ENCODE results near the gene ZNF48. TPM values are rescaled to one million over a fixed set of nuclear protein-coding genes. Genes with fewer than 3 reads are reported as not detected.

Gene ZNF48
- 11.8 and 19.3 TPM in 2 replicates for total RNA-seq

GRCh38 chr16:30395155-30395991 is at the start of gene ZNF48:
Gene ZNF48, plus strand, starts transcription at chr16:30395420. Its CDS starts 375 bp downstream, at chr16:30395795.

GRCh38 chr16:30355144-30355953 is 39.9 kb upstream of the ZNF48 start, which contains the start of gene CD2BP2:
Gene CD2BP2, minus strand, starts transcription at chr16:30355308. Its CDS starts 627 bp downstream, at chr16:30354681.

GRCh38 chr16:30370456-30371247 is 24.6 kb upstream of the ZNF48 start, which contains the start of gene TBC1D10B:
Gene TBC1D10B, minus strand, starts transcription at chr16:30370494. Its CDS starts 311 bp downstream, at chr16:30370183.

DNA sequence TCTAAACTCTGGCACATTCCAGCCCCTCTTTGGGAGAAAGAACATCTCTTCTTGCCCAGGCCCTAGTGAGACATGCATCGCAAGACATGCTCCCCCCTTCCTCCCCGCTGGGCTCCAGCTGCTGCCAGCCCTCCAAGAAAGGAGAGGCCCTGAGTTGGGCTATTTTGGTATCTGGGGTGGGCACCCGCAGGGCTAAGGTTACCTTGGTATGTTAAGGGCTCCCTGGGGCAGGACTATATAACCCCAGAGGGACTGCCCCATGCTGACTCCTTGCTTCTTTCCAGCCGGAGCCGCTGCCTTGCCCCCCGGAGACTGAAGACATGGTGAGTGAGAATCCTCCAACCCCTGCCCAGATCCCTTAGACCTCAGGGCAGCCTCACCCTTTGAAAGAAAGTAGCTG is 20.7 kb upstream of the ZNF48 start, which contains the start of gene MYL11:
TSS of gene MYL11 (plus strand) at position 265 of the 400 bp plus-strand sequence. CDS start at position 321, 56 bp downstream.

GRCh38 chr16:30382111-30382881 is 12.9 kb upstream of the ZNF48 start, which contains the start of gene SEPTIN1:
Gene SEPTIN1, minus strand, starts transcription at chr16:30382561. Its CDS starts 19 bp downstream, at chr16:30382542.

GRCh38 chr16:30407102-30407803 is 12.0 kb downstream of the ZNF48 start, which contains the start of gene ZNF771:
Gene ZNF771, plus strand, starts transcription at chr16:30407606. Its CDS starts 448 bp downstream, at chr16:30408054.

GRCh38 chr16:30429678-30430427 is 34.6 kb downstream of the ZNF48 start, which contains the start of gene DCTPP1:
Gene DCTPP1, minus strand, starts transcription at chr16:30430030. Its CDS starts 50 bp downstream, at chr16:30429980.

GRCh38 chr16:30445408-30446202 is 50.4 kb downstream of the ZNF48 start, which contains the start of gene SEPHS2:
Gene SEPHS2, minus strand, starts transcription at chr16:30445874. Its CDS starts 147 bp downstream, at chr16:30445727.

Other genes starting within 250 kb of the ZNF48 start
- 0.76 and 1.5 TPM in 2 replicates for gene CORO1A, start 211.8 kb upstream of the ZNF48 start, total RNA-seq
- 13.4 and 26.9 TPM in 2 replicates for gene BOLA2B, start 201.8 kb upstream of the ZNF48 start, total RNA-seq
- gene SLX1A, start 201.5 kb upstream of the ZNF48 start, total RNA-seq: 43.8 and 54.1 TPM in 2 replicates
- 1.5 and 1.9 TPM in 2 replicates for gene SULT1A3, start 196.2 kb upstream of the ZNF48 start, total RNA-seq
- gene NPIPB13, start 146.9 kb upstream of the ZNF48 start, total RNA-seq: 0.43 and 2.0 TPM in 2 replicates
- 33.8 and 39.9 TPM in 2 replicates for gene CD2BP2, start 40.1 kb upstream of the ZNF48 start, total RNA-seq
- gene TBC1D10B, start 24.9 kb upstream of the ZNF48 start, total RNA-seq: 18.0 and 21.6 TPM in 2 replicates
- not detected in 2 replicates for gene MYL11, start 20.6 kb upstream of the ZNF48 start, total RNA-seq
- 0.11 TPM in 1 of 2 replicates, not detected in the other for gene SEPTIN1, start 12.9 kb upstream of the ZNF48 start, total RNA-seq
- 8.0 and 13.7 TPM in 2 replicates for gene ZNF771, start 12.2 kb downstream of the ZNF48 start, total RNA-seq
- gene DCTPP1, start 34.6 kb downstream of the ZNF48 start, total RNA-seq: 95.3 and 120 TPM in 2 replicates
- 23.4 and 23.7 TPM in 2 replicates for gene SEPHS2, start 50.5 kb downstream of the ZNF48 start, total RNA-seq
- gene ITGAL, start 77.3 kb downstream of the ZNF48 start, total RNA-seq: under 0.01 TPM in 1 of 2 replicates, not detected in the other
- gene ZNF768, start 131.1 kb downstream of the ZNF48 start, total RNA-seq: 14.8 and 15.3 TPM in 2 replicates
- 6.8 and 8.1 TPM in 2 replicates for gene ZNF747, start 139.4 kb downstream of the ZNF48 start, total RNA-seq
- gene ZNF764, start 163.0 kb downstream of the ZNF48 start, total RNA-seq: 3.1 and 4.6 TPM in 2 replicates
- gene ZNF688, start 176.3 kb downstream of the ZNF48 start, total RNA-seq: 5.8 and 9.4 TPM in 2 replicates
- gene ZNF785, start 190.3 kb downstream of the ZNF48 start, total RNA-seq: 8.3 and 12.4 TPM in 2 replicates
- 4.0 and 4.5 TPM in 2 replicates for gene ZNF689, start 215.0 kb downstream of the ZNF48 start, total RNA-seq